ENCODE data around the gene CAVIN3. TPM values are rescaled to one million over a fixed set of nuclear protein-coding genes. Genes with fewer than 3 reads are reported as not detected.

CAVIN3 gene
- total and polyA plus RNA-seq, 2 experiments from 2014 or later: 33.2 to 34.2 TPM

- ATAC-seq: no peak
- Histone ChIP-seq H3K27ac (ENCODE audit: low read depth) (no peak overlapping the region), H3K4me2 (no peak overlapping the region), H3K27me3 (ENCODE audit: insufficient read depth) (no peaks in the 10 kb centered on the region), H3K36me3 (ENCODE audit: insufficient read depth) (no peaks in the 10 kb centered on the region), H3K79me2 (replicated peaks; ENCODE audit: insufficient read depth) (no peaks in the 10 kb centered on the region), H2AFZ (no peak overlapping the region; the same call in 1 of the 2 replicates), H3K4me1 (ENCODE audit: insufficient read depth) (no peaks in the 10 kb centered on the region), H4K20me1 (replicated peaks; ENCODE audit: insufficient read depth) (no peaks in the 10 kb centered on the region), H3K4me3 (no peak overlapping the region), H3K9me2 (ENCODE audit: insufficient read depth) (no peaks in the 10 kb centered on the region), H3F3A (replicated peaks; ENCODE audit: low read depth) (no peaks in the 10 kb centered on the region)
- no peak overlapping the region for H3K4me3 Mint-ChIP-seq
- peaks cover 3% of the 10 kb centered on the region; the same call in 1 of the 3 replicates for H3K4me1 Mint-ChIP-seq
- H3K9me3 Mint-ChIP-seq: no peaks in the 10 kb centered on the region
- H3K36me3 Mint-ChIP-seq (ENCODE audit: low read depth): no peaks in the 10 kb centered on the region
- H3K27ac Mint-ChIP-seq: no peak overlapping the region
- TF ChIP-seq JUNB (IDR thresholded peaks at IDR 0.05; ENCODE audit: unreplicated experiment) (no peak), STAT1 (IDR thresholded peaks at IDR 0.05; ENCODE audit: unreplicated experiment) (no peak), CTCF (conservative IDR thresholded peaks at IDR 0.05; ENCODE audit: low read depth in 2 of 2) (no peak), POLR2AphosphoS5 (IDR thresholded peaks at IDR 0.05; ENCODE audit: low read depth) (no peak), NANOG (IDR thresholded peaks at IDR 0.05; ENCODE audit: borderline replicate concordance) (no peak), EZH2 (IDR thresholded peaks at IDR 0.05; ENCODE audit: low read depth, unreplicated experiment) (no peak), EZH2phosphoT487 (IDR thresholded peaks at IDR 0.05; ENCODE audit: unreplicated experiment) (no peak), CREB1 (CRISPR knock-in tag; IDR thresholded peaks at IDR 0.05; ENCODE audit: low read depth) (no peak), ETS1 (IDR thresholded peaks at IDR 0.05) (no peak), ZNF114 (CRISPR knock-in tag; IDR thresholded peaks at IDR 0.05) (no peak), ZNF331 (CRISPR knock-in tag; IDR thresholded peaks at IDR 0.05; ENCODE audit: low read depth) (no peak), ZNF462 (CRISPR knock-in tag; IDR thresholded peaks at IDR 0.05) (no peak)
- TF ChIP-seq, protein P1, sequence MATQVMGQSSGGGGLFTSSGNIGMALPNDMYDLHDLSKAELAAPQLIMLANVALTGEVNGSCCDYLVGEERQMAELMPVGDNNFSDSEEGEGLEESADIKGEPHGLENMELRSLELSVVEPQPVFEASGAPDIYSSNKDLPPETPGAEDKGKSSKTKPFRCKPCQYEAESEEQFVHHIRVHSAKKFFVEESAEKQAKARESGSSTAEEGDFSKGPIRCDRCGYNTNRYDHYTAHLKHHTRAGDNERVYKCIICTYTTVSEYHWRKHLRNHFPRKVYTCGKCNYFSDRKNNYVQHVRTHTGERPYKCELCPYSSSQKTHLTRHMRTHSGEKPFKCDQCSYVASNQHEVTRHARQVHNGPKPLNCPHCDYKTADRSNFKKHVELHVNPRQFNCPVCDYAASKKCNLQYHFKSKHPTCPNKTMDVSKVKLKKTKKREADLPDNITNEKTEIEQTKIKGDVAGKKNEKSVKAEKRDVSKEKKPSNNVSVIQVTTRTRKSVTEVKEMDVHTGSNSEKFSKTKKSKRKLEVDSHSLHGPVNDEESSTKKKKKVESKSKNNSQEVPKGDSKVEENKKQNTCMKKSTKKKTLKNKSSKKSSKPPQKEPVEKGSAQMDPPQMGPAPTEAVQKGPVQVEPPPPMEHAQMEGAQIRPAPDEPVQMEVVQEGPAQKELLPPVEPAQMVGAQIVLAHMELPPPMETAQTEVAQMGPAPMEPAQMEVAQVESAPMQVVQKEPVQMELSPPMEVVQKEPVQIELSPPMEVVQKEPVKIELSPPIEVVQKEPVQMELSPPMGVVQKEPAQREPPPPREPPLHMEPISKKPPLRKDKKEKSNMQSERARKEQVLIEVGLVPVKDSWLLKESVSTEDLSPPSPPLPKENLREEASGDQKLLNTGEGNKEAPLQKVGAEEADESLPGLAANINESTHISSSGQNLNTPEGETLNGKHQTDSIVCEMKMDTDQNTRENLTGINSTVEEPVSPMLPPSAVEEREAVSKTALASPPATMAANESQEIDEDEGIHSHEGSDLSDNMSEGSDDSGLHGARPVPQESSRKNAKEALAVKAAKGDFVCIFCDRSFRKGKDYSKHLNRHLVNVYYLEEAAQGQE (IDR thresholded peaks at IDR 0.05; ENCODE audit: unreplicated experiment): no peak
- no peak for DNase-seq (ENCODE audit: low spot score)
- H3K27me3 Mint-ChIP-seq (ENCODE audit: insufficient read depth, low read depth, poor library complexity): peaks cover 5% of the 10 kb centered on the region
Measured at GRCh38 chr11:6357222-6357621, 36.9 kb upstream of the CAVIN3 start.
